ENCODE results near the gene AHSG. TPM values are rescaled to one million over a fixed set of nuclear protein-coding genes. Genes with fewer than 3 reads are reported as not detected.

AHSG gene
- total RNA-seq, 1 experiment from 2014 or later: not detected

GRCh38 chr3:186643493-186643892, 30.6 kb downstream of the AHSG start:
- DNase-seq: no peak
- peaks cover 11% of the 10 kb centered on the region for H3K9me3 ChIP-seq
- H3K27me3 ChIP-seq: peaks cover 24% of the 10 kb centered on the region
- H3K4me3 ChIP-seq: no peak overlapping the region
- no peaks in the 10 kb centered on the region for H3K36me3 ChIP-seq

- Histone ChIP-seq H3K9me3 (peaks cover 11% of the 10 kb centered on the region), H3K36me3 (no peaks in the 10 kb centered on the region), H3K4me3 (no peak overlapping the region), H3K27me3 (peaks cover 23% of the 10 kb centered on the region)
- no peak for DNase-seq
Measured at GRCh38 chr3:186644683-186645082, 31.8 kb downstream of the AHSG start.

- DNase-seq: no peak
- no peak overlapping the region for H3K4me3 ChIP-seq
- H3K36me3 ChIP-seq: no peaks in the 10 kb centered on the region
- H3K9me3 ChIP-seq: peaks cover 5% of the 10 kb centered on the region
- H3K27me3 ChIP-seq: peaks cover 25% of the 10 kb centered on the region
Measured at GRCh38 chr3:186646106-186646505, 33.2 kb downstream of the AHSG start.

- no peak for DNase-seq
- H3K36me3 ChIP-seq: no peaks in the 10 kb centered on the region
- peaks cover 4% of the 10 kb centered on the region for H3K9me3 ChIP-seq
- no peak overlapping the region for H3K4me3 ChIP-seq
- H3K27me3 ChIP-seq: peaks cover 27% of the 10 kb centered on the region
Measured at GRCh38 chr3:186646841-186647240, 34.0 kb downstream of the AHSG start.

- H3K36me3 ChIP-seq: no peaks in the 10 kb centered on the region
- no peak overlapping the region for H3K4me3 ChIP-seq
- peaks cover 20% of the 10 kb centered on the region for H3K27me3 ChIP-seq
- no peak for DNase-seq
- H3K9me3 ChIP-seq: no peaks in the 10 kb centered on the region
Measured at GRCh38 chr3:186648851-186649250, 36.0 kb downstream of the AHSG start.

- Histone ChIP-seq H3K36me3 (no peaks in the 10 kb centered on the region), H3K27me3 (peaks cover 13% of the 10 kb centered on the region), H3K9me3 (no peaks in the 10 kb centered on the region), H3K4me3 (no peak overlapping the region)
- DNase-seq: no peak
Measured at GRCh38 chr3:186651678-186652215, 38.9 kb downstream of the AHSG start.

GRCh38 chr3:186653080-186653707, 40.3 kb downstream of the AHSG start:
- peaks cover 12% of the 10 kb centered on the region for H3K27me3 ChIP-seq
- H3K36me3 ChIP-seq: no peaks in the 10 kb centered on the region
- no peak for DNase-seq
- no peak overlapping the region for H3K4me3 ChIP-seq
- H3K9me3 ChIP-seq: 0 out of 2 replicates have a peak, but pooled peaks cover 2% of the 10 kb centered on the region

- H3K36me3 ChIP-seq: no peaks in the 10 kb centered on the region
- DNase-seq: peak; percentile 13
- H3K27me3 ChIP-seq: peaks cover 11% of the 10 kb centered on the region
- no peak overlapping the region for H3K4me3 ChIP-seq
- H3K9me3 ChIP-seq: 0 out of 2 replicates have a peak, but pooled peaks cover 2% of the 10 kb centered on the region
Measured at GRCh38 chr3:186653984-186654383, 41.1 kb downstream of the AHSG start.

GRCh38 chr3:186663361-186664118, 50.7 kb downstream of the AHSG start:
- no peak for DNase-seq
- H3K36me3 ChIP-seq: no peaks in the 10 kb centered on the region
- no peak overlapping the region for H3K4me3 ChIP-seq
- H3K9me3 ChIP-seq: no peaks in the 10 kb centered on the region
- peaks cover 17% of the 10 kb centered on the region for H3K27me3 ChIP-seq

GRCh38 chr3:186664119-186664495, 51.2 kb downstream of the AHSG start:
- Histone ChIP-seq H3K4me3 (no peak overlapping the region), H3K9me3 (no peaks in the 10 kb centered on the region), H3K27me3 (peaks cover 17% of the 10 kb centered on the region), H3K36me3 (no peaks in the 10 kb centered on the region)
- no peak for DNase-seq

GRCh38 chr3:186664506-186664905, 51.6 kb downstream of the AHSG start:
- Histone ChIP-seq H3K27me3 (peaks cover 17% of the 10 kb centered on the region), H3K4me3 (no peak overlapping the region), H3K36me3 (no peaks in the 10 kb centered on the region), H3K9me3 (no peaks in the 10 kb centered on the region)
- DNase-seq: no peak

GRCh38 chr3:186665625-186666188, 52.8 kb downstream of the AHSG start, which contains the start of gene HRG:
TSS of gene HRG (plus strand) at chr3:186666014. CDS start at chr3:186666032, 18 bp downstream.
- no peak for DNase-seq
- Histone ChIP-seq H3K27me3 (peaks cover 21% of the 10 kb centered on the region), H3K4me3 (no peak within 1 kb of the TSS), H3K36me3 (no peaks in the 10 kb centered on the region), H3K9me3 (no peaks in the 10 kb centered on the region)

GRCh38 chr3:186668426-186668825, 55.6 kb downstream of the AHSG start:
- Histone ChIP-seq H3K4me3 (no peak overlapping the region), H3K36me3 (no peaks in the 10 kb centered on the region), H3K27me3 (peaks cover 41% of the 10 kb centered on the region), H3K9me3 (no peaks in the 10 kb centered on the region)
- DNase-seq: no peak

GRCh38 chr3:186669378-186670084, 56.7 kb downstream of the AHSG start:
- Histone ChIP-seq H3K4me3 (no peak overlapping the region), H3K36me3 (no peaks in the 10 kb centered on the region), H3K27me3 (peaks cover 44% of the 10 kb centered on the region), H3K9me3 (no peaks in the 10 kb centered on the region)
- DNase-seq: no peak

- DNase-seq: no peak
- no peaks in the 10 kb centered on the region for H3K36me3 ChIP-seq
- no peaks in the 10 kb centered on the region for H3K9me3 ChIP-seq
- peaks cover 51% of the 10 kb centered on the region for H3K27me3 ChIP-seq
- H3K4me3 ChIP-seq: no peak overlapping the region
Measured at GRCh38 chr3:186670155-186670554, 57.3 kb downstream of the AHSG start.

Measured in MG63 (cell line).